ENCODE results near the gene BCL7B.

DNA sequence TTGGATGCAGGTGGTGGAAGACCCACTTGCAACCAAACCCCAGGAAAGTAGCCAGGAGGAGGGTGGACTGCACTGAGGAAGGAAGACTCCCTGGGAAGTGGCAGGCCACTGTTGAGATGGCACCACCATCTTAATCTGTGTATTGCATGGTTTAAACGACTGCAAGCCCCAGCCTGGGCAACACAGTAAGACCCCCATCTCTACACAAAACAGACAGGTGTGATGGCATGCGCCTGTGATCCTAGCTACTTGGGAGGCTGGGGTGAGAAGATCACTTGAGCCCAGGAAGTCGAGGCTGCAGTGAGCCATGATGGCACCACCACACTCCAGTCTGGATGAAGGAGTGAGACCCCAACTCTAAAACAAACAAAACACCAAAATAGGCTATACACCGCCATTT, 9.7 kb upstream of the BCL7B start:
- TF ChIP-seq, protein P1, sequence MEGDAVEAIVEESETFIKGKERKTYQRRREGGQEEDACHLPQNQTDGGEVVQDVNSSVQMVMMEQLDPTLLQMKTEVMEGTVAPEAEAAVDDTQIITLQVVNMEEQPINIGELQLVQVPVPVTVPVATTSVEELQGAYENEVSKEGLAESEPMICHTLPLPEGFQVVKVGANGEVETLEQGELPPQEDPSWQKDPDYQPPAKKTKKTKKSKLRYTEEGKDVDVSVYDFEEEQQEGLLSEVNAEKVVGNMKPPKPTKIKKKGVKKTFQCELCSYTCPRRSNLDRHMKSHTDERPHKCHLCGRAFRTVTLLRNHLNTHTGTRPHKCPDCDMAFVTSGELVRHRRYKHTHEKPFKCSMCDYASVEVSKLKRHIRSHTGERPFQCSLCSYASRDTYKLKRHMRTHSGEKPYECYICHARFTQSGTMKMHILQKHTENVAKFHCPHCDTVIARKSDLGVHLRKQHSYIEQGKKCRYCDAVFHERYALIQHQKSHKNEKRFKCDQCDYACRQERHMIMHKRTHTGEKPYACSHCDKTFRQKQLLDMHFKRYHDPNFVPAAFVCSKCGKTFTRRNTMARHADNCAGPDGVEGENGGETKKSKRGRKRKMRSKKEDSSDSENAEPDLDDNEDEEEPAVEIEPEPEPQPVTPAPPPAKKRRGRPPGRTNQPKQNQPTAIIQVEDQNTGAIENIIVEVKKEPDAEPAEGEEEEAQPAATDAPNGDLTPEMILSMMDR (conservative IDR thresholded peaks at IDR 0.05; ENCODE audit: low read depth, low read length), result no peak
- TF ChIP-seq EZH2 (IDR thresholded peaks at IDR 0.05; ENCODE audit: borderline replicate concordance, low read depth, low read length, poor library complexity, severe bottlenecking), result no peak

All from A673 (cell line).